ENCODE measurements around the gene DBI.

DBI gene

GRCh38 chr2:119419065-119419464, 52.3 kb downstream of the DBI start:
- Histone ChIP-seq H3K14ac (ENCODE audit: low read length in 2 of 2) (no peak overlapping the region), H3K18ac (ENCODE audit: low read depth in 1 of 2, low read length in 2 of 2) (no peak overlapping the region), H2BK15ac (ENCODE audit: low read depth, poor library complexity, severe bottlenecking) (no peak overlapping the region), H3K23ac (ENCODE audit: low read length in 2 of 2) (no peak overlapping the region), H3K79me1 (replicated peaks; ENCODE audit: low read length, poor library complexity, severe bottlenecking) (no peaks in the 10 kb centered on the region), H3K4me3 (ENCODE audit: insufficient read depth in 1 of 2, low read depth in 1 of 2, low read length in 2 of 2) (no peak overlapping the region), H3K36me3 (ENCODE audit: control insufficient read depth in 1 of 2, insufficient read depth in 2 of 2, low read depth in 1 of 2, low read length in 2 of 2) (no peaks in the 10 kb centered on the region), H4K91ac (ENCODE audit: low read length) (no peak overlapping the region), H2AK5ac (ENCODE audit: low read length, severe bottlenecking) (no peak overlapping the region), H3K9ac (ENCODE audit: low read length) (no peak overlapping the region), H2BK12ac (ENCODE audit: low read length in 2 of 2) (no peak overlapping the region), H2BK120ac (ENCODE audit: low read depth, low read length) (no peak overlapping the region), H3K4me1 (ENCODE audit: control insufficient read depth, insufficient read depth, low read depth, low read length) (peaks cover 1% of the 10 kb centered on the region), H2AFZ (ENCODE audit: low read depth, low read length) (no peak overlapping the region), H3K9me3 (ENCODE audit: control insufficient read depth, low read length) (peaks cover 16% of the 10 kb centered on the region), H3K27me3 (ENCODE audit: control insufficient read depth in 1 of 2, insufficient read depth in 1 of 2, low read length in 2 of 2) (peaks cover 12 to 32% of the 10 kb centered on the region in 2 experiments), H3K27ac (ENCODE audit: low read length, poor library complexity, severe bottlenecking) (no peak overlapping the region), H4K8ac (ENCODE audit: low read length) (no peak overlapping the region), H2BK5ac (ENCODE audit: low read depth, low read length, poor library complexity, severe bottlenecking) (no peak overlapping the region), H3K4ac (ENCODE audit: low read depth in 1 of 2, low read length in 2 of 2) (no peak overlapping the region), H3K4me2 (ENCODE audit: low read length, poor library complexity, severe bottlenecking) (no peak overlapping the region)
- WGBS, result 87% methylated on average over 1 of the region's 1 CpG
- no peak for DNase-seq

GRCh38 chr2:119419803-119420508, 53.2 kb downstream of the DBI start:
- no peak overlapping the region for H2BK5ac ChIP-seq (ENCODE audit: low read depth, low read length, poor library complexity, severe bottlenecking)
- H2BK15ac ChIP-seq (ENCODE audit: low read depth, poor library complexity, severe bottlenecking), result no peak overlapping the region
- H3K4ac ChIP-seq (ENCODE audit: low read depth in 1 of 2, low read length in 2 of 2), result no peak overlapping the region
- H4K8ac ChIP-seq (ENCODE audit: low read length), result no peak overlapping the region
- peaks cover 17 to 40% of the 10 kb centered on the region in 2 experiments for H3K27me3 ChIP-seq (ENCODE audit: control insufficient read depth in 1 of 2, insufficient read depth in 1 of 2, low read length in 2 of 2)
- no peak overlapping the region for H2BK12ac ChIP-seq (ENCODE audit: low read length in 2 of 2)
- no peaks in the 10 kb centered on the region for H3K79me1 ChIP-seq (replicated peaks; ENCODE audit: low read length, poor library complexity, severe bottlenecking)
- H2AK5ac ChIP-seq (ENCODE audit: low read length, severe bottlenecking), result no peak overlapping the region
- H3K9me3 ChIP-seq (ENCODE audit: control insufficient read depth, low read length), result peaks cover 15% of the 10 kb centered on the region
- H3K4me2 ChIP-seq (ENCODE audit: low read length, poor library complexity, severe bottlenecking), result no peak overlapping the region
- H3K14ac ChIP-seq (ENCODE audit: low read length in 2 of 2), result no peak overlapping the region
- no peaks in the 10 kb centered on the region for H3K36me3 ChIP-seq (ENCODE audit: control insufficient read depth in 1 of 2, insufficient read depth in 2 of 2, low read depth in 1 of 2, low read length in 2 of 2)
- 100% methylated on average over 1 of the region's 1 CpG for WGBS
- no peak overlapping the region for H4K91ac ChIP-seq (ENCODE audit: low read length)
- H3K9ac ChIP-seq (ENCODE audit: low read length), result no peak overlapping the region
- no peak overlapping the region for H2BK120ac ChIP-seq (ENCODE audit: low read depth, low read length)
- H2AFZ ChIP-seq (ENCODE audit: low read depth, low read length), result no peak overlapping the region
- H3K4me1 ChIP-seq (ENCODE audit: control insufficient read depth, insufficient read depth, low read depth, low read length), result peaks cover 1% of the 10 kb centered on the region
- H3K27ac ChIP-seq (ENCODE audit: low read length, poor library complexity, severe bottlenecking), result no peak overlapping the region
- H3K4me3 ChIP-seq (ENCODE audit: insufficient read depth in 1 of 2, low read depth in 1 of 2, low read length in 2 of 2), result no peak overlapping the region
- no peak overlapping the region for H3K18ac ChIP-seq (ENCODE audit: low read depth in 1 of 2, low read length in 2 of 2)
- no peak for DNase-seq
- H3K23ac ChIP-seq (ENCODE audit: low read length in 2 of 2), result no peak overlapping the region

GRCh38 chr2:119421304-119421703, 54.5 kb downstream of the DBI start:
- Histone ChIP-seq H2BK12ac (ENCODE audit: low read length in 2 of 2) (no peak overlapping the region), H3K14ac (ENCODE audit: low read length in 2 of 2) (no peak overlapping the region), H4K8ac (ENCODE audit: low read length) (no peak overlapping the region), H3K4ac (ENCODE audit: low read depth in 1 of 2, low read length in 2 of 2) (no peak overlapping the region), H3K23ac (ENCODE audit: low read length in 2 of 2) (peak overlapping the region in 1 of 2 experiments; percentile 38), H2AFZ (ENCODE audit: low read depth, low read length) (no peak overlapping the region), H2BK5ac (ENCODE audit: low read depth, low read length, poor library complexity, severe bottlenecking) (no peak overlapping the region), H3K27ac (ENCODE audit: low read length, poor library complexity, severe bottlenecking) (no peak overlapping the region), H2BK15ac (ENCODE audit: low read depth, poor library complexity, severe bottlenecking) (no peak overlapping the region), H2BK120ac (ENCODE audit: low read depth, low read length) (no peak overlapping the region), H3K36me3 (ENCODE audit: control insufficient read depth in 1 of 2, insufficient read depth in 2 of 2, low read depth in 1 of 2, low read length in 2 of 2) (no peaks in the 10 kb centered on the region), H3K18ac (ENCODE audit: low read depth in 1 of 2, low read length in 2 of 2) (no peak overlapping the region), H3K9ac (ENCODE audit: low read length) (no peak overlapping the region), H3K4me2 (ENCODE audit: low read length, poor library complexity, severe bottlenecking) (no peak overlapping the region), H2AK5ac (ENCODE audit: low read length, severe bottlenecking) (no peak overlapping the region), H3K4me1 (ENCODE audit: control insufficient read depth, insufficient read depth, low read depth, low read length) (peaks cover 1% of the 10 kb centered on the region), H4K91ac (ENCODE audit: low read length) (no peak overlapping the region), H3K4me3 (ENCODE audit: insufficient read depth in 1 of 2, low read depth in 1 of 2, low read length in 2 of 2) (no peak overlapping the region), H3K9me3 (ENCODE audit: control insufficient read depth, low read length) (peaks cover 12% of the 10 kb centered on the region), H3K79me1 (replicated peaks; ENCODE audit: low read length, poor library complexity, severe bottlenecking) (no peaks in the 10 kb centered on the region), H3K27me3 (ENCODE audit: control insufficient read depth in 1 of 2, insufficient read depth in 1 of 2, low read length in 2 of 2) (peaks cover 22 to 49% of the 10 kb centered on the region in 2 experiments)
- WGBS, result 83% methylated on average over 1 of the region's 1 CpG
- no peak for DNase-seq

DNA sequence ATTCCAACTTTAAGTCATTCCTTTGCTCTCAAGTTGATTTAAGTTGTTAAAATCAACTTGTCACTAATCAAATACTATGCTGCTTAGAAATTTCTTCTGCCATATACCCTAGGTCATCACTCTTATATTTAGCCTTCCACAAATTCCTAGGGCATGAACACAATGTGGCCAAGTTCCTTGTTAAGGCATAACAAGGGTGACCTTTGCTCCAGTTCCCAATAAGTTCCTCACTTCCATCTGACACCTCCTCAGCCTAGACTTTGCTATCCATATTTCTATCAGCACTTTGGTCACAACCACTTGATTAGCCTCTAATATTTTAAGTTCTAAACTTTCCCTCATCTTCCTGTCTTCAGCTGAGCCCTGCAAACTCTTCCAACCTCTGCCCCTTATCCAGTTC, 55.0 kb downstream of the DBI start:
- Histone ChIP-seq H3K27ac (ENCODE audit: low read length, poor library complexity, severe bottlenecking) (no peak overlapping the region), H3K4me1 (ENCODE audit: control insufficient read depth, insufficient read depth, low read depth, low read length) (peaks cover 2% of the 10 kb centered on the region), H3K79me1 (replicated peaks; ENCODE audit: low read length, poor library complexity, severe bottlenecking) (no peaks in the 10 kb centered on the region), H4K91ac (ENCODE audit: low read length) (no peak overlapping the region), H2AFZ (ENCODE audit: low read depth, low read length) (no peak overlapping the region), H3K14ac (ENCODE audit: low read length in 2 of 2) (no peak overlapping the region), H3K9ac (ENCODE audit: low read length) (no peak overlapping the region), H2BK120ac (ENCODE audit: low read depth, low read length) (no peak overlapping the region), H2BK5ac (ENCODE audit: low read depth, low read length, poor library complexity, severe bottlenecking) (no peak overlapping the region), H2AK5ac (ENCODE audit: low read length, severe bottlenecking) (no peak overlapping the region), H4K8ac (ENCODE audit: low read length) (no peak overlapping the region), H2BK15ac (ENCODE audit: low read depth, poor library complexity, severe bottlenecking) (no peak overlapping the region), H3K4ac (ENCODE audit: low read depth in 1 of 2, low read length in 2 of 2) (no peak overlapping the region), H3K4me2 (ENCODE audit: low read length, poor library complexity, severe bottlenecking) (no peak overlapping the region), H3K9me3 (ENCODE audit: control insufficient read depth, low read length) (peaks cover 12% of the 10 kb centered on the region), H3K36me3 (ENCODE audit: control insufficient read depth in 1 of 2, insufficient read depth in 2 of 2, low read depth in 1 of 2, low read length in 2 of 2) (no peaks in the 10 kb centered on the region), H3K23ac (ENCODE audit: low read length in 2 of 2) (no peak overlapping the region), H3K4me3 (ENCODE audit: insufficient read depth in 1 of 2, low read depth in 1 of 2, low read length in 2 of 2) (no peak overlapping the region), H3K18ac (ENCODE audit: low read depth in 1 of 2, low read length in 2 of 2) (no peak overlapping the region), H3K27me3 (ENCODE audit: control insufficient read depth in 1 of 2, insufficient read depth in 1 of 2, low read length in 2 of 2) (peaks cover 26 to 54% of the 10 kb centered on the region in 2 experiments), H2BK12ac (ENCODE audit: low read length in 2 of 2) (no peak overlapping the region)
- DNase-seq, result no peak
